Heart left ventricle (tissue), 16 donors: Measurements from ENCODE around the gene DOK3. TPM values are rescaled to one million over a fixed set of nuclear protein-coding genes. Genes with fewer than 3 reads are reported as not detected.
A peak's percentile ranks its signal among the peaks of the same experiment; 100 is the strongest.

ENCODE experiments used
- ATAC-seq, 4 donors: fragments of 200-7000 bp; cut with Tn5 transposase; one replicate each; pipeline ENCODE4 v1.9.1; 2020 to 2022; ENCODE audit warnings: moderate library complexity in 4 of 4, mild to moderate bottlenecking in 3 of 4, moderate number of reproducible peaks in 1 of 4
- DNase-seq, 5 donors: peaks; one replicate each; pipeline ENCODE4 v3.0.0-alpha.2; 2020
- H3K27ac ChIP-seq, 12 donors: fragments of 200-600 bp; sonication (generic) in 4 of 12; one replicate each; pipeline versions ENCODE4 v1.5.0 to v1.8.0; 2016 to 2022; ENCODE audit warnings: mild to moderate bottlenecking in 2 of 12
- H3K27me3 ChIP-seq, 9 donors: fragments of 200-600 bp; sonication (generic) in 2 of 9; one replicate each; pipeline versions ENCODE4 v1.5.1 to v1.8.0; 2016 to 2022; ENCODE audit warnings: mild to moderate bottlenecking in 3 of 9
- H3K36me3 ChIP-seq, 9 donors: fragments of 200-600 bp; sonication (generic) in 2 of 9; one replicate each; pipeline versions ENCODE4 v1.5.0 to v1.8.0; 2018 to 2022; ENCODE audit warnings: mild to moderate bottlenecking in 2 of 9
- H3K4me1 ChIP-seq, 12 donors: fragments of 200-600 bp; sonication (generic) in 4 of 12; one replicate each; pipeline versions ENCODE4 v1.5.0 to v1.8.0; 2016 to 2022; ENCODE audit warnings: mild to moderate bottlenecking in 3 of 12
- H3K4me3 ChIP-seq, 12 donors: fragments of 200-600 bp; sonication (generic) in 4 of 12; one replicate each; pipeline versions ENCODE4 v1.5.0 to v1.8.0; 2017 to 2022; ENCODE audit warnings: mild to moderate bottlenecking in 9 of 12, moderate library complexity in 4 of 12
- H3K9me3 ChIP-seq, 12 donors: fragments of 200-600 bp; sonication (generic) in 4 of 12; one replicate each; pipeline versions ENCODE4 v1.5.0 to v1.8.0; 2016 to 2022; ENCODE audit warnings: mild to moderate bottlenecking in 1 of 12
- POLR2A ChIP-seq, 2 donors: fragments of 450-650 bp; IDR thresholded peaks; one replicate each; pipeline ENCODE4 v1.6.1; 2017; ENCODE audit warnings: antibody characterized with exemption in 2 of 2, mild to moderate bottlenecking in 2 of 2, moderate library complexity in 2 of 2
- WGBS, 4 donors: extraction: QIAGEN DNeasy Blood & Tissue Kit in 2 of 4; methylation state at CpG; one replicate each; pipeline versions ENCODE4 v1.1.5 to v1.1.7; 2013 to 2018; 5-methylcytosine and 5-hydroxymethylcytosine counted together
- intact Hi-C, 10 donors: fragments of 100-400 bp; cut with DNase I; formaldehyde crosslinking; loops; one replicate each; pipeline versions ENCODE4 v1.11.1 to v1.14.2; 2022
- polyA plus RNA-seq, 2 donors: library from polyadenylated mRNA; stranded (reverse); fragments of 200-250 nt; gene quantifications; one replicate each; pipeline ENCODE4 v1.2.3, GENCODE V29; 2013
- total RNA-seq, 9 donors: library from RNA; depleted of rRNA in 2 of 9; stranded (reverse); fragments of >200 nt in 2 of 9; fragmentation: NEBNext Ultra II Directional in 3 of 9; extraction: Animal tissue kit (Norgen Biotek cat#: 25700) in 3 of 9; gene quantifications; one replicate each; pipeline versions ENCODE4 v1.1.0 to v1.2.4, GENCODE V29; 2016 to 2023
- TF ChIP-seq, protein P1 (sequence below), 12 donors: fragments of 200-600 bp; sonication (generic) in 4 of 12; IDR thresholded peaks; one replicate each; pipeline versions ENCODE4 v1.5.0 to v1.8.0; 2018 to 2022; ENCODE audit warnings: antibody characterized with exemption in 12 of 12, mild to moderate bottlenecking in 5 of 12
- donor health status: ischemic (EF 13 %, LVEDD 7.1; RV severe dilation, severe dysfunction).
- donor health status: healthy with polysubstance abuse.
- donor health status: DM: no; HTN: yes; CAD: no.
- donor health status: DM: no; HTN: no; CAD: no.
- donor health status: ischemic (EF 25% LVEDD 6.9; RV normal size, moderate dysfunction).
- donor health status: ischemic (EF 25% LVEDD 5.7; RV mildly dilated, moderate dysfunction).
- donor health status: healthy.
- donor health status: DM: yes; HTN: yes; CAD: no.
- donor health status: ischemic (EF 35%, LVEDD 5.7; RV mildly dilated, moderate dysfunction).
- donor health status: nonischemic (EF 11% LVEDD 7.7; RV severe dilation, severe dysfunction).
- donor health status: DM: yes; HTN: yes; CAD: no.
- donor health status: PGD.
- donor health status: ischemic (EF 29% LVEDD 5.4; RV normal size, mild dysfunction).
- donor health status: nonischemic (EF 23%, LVEDD 6.1; RV moderate dilation, normal function).

DOK3 gene
- total and polyA plus RNA-seq, 11 donors = 0.77 to 23.8 (median 2.7) TPM

DNA sequence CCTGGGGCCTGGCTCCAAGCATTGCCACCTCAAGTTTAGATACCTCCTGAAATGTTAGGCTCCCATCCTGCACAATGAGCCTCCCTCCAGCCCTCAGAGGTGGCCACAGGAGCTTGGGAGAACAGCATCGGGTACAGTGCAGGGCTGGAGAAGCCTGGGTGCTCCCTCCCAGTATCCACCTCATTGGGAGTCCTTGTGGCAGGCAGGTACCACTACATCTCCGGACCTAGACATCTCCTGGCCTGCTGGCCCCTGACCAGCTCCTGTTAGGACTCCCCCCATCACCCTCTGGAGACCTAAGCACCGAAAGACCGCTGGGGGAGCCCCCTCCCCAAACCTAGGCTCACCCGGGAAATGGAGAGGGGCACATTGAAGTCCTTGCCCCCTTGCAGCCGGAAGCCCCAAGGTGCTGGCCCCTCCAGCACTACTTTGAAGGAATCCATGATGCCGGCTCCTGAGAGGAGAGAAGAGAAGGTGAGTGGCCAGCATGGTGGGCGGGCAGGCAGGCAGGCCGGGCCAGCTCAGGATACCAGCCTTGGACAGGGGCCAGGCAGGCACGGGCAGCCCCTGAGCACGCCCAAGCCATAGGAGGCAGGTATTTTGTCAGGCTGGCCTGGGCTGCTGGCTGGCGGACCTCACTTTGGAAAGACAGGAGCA, 13.4 kb downstream of the DOK3 start:
- intact Hi-C loops = loop anchor here in 6 of 10 donors (2.0 to 5.0 kb wide), 5 partner anchors 17 to 104 kb away; no protein-coding TSS in a partner anchor
- ATAC-seq (no peak), DNase-seq (peak in 1 of 5 donors; percentile 65)
- peak overlapping the region; percentile 73 to 98 (median 95) for H3K27ac ChIP-seq
- peaks cover 0 to 35% (median 19%) of the 10 kb centered on the region in 9 donors for H3K36me3 ChIP-seq
- H3K4me3 ChIP-seq = peak overlapping the region; percentile 68 to 96 (median 78)
- H3K4me1 ChIP-seq = peaks cover 8 to 73% (median 59%) of the 10 kb centered on the region in 12 donors
- H3K9me3 ChIP-seq = no peaks in the 10 kb centered on the region
- 23 to 26% (median 26%) methylated on average over 5 to 12 of the region's 12 CpGs for WGBS, 4 donors
- no peaks in the 10 kb centered on the region for H3K27me3 ChIP-seq
- TF ChIP-seq, protein P1, sequence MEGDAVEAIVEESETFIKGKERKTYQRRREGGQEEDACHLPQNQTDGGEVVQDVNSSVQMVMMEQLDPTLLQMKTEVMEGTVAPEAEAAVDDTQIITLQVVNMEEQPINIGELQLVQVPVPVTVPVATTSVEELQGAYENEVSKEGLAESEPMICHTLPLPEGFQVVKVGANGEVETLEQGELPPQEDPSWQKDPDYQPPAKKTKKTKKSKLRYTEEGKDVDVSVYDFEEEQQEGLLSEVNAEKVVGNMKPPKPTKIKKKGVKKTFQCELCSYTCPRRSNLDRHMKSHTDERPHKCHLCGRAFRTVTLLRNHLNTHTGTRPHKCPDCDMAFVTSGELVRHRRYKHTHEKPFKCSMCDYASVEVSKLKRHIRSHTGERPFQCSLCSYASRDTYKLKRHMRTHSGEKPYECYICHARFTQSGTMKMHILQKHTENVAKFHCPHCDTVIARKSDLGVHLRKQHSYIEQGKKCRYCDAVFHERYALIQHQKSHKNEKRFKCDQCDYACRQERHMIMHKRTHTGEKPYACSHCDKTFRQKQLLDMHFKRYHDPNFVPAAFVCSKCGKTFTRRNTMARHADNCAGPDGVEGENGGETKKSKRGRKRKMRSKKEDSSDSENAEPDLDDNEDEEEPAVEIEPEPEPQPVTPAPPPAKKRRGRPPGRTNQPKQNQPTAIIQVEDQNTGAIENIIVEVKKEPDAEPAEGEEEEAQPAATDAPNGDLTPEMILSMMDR (IDR thresholded peaks at IDR 0.05) = peak in 3 of 12 donors; percentile 11 to 29 (median 11)
- TF ChIP-seq POLR2A (IDR thresholded peaks at IDR 0.05) = no peak

DNA sequence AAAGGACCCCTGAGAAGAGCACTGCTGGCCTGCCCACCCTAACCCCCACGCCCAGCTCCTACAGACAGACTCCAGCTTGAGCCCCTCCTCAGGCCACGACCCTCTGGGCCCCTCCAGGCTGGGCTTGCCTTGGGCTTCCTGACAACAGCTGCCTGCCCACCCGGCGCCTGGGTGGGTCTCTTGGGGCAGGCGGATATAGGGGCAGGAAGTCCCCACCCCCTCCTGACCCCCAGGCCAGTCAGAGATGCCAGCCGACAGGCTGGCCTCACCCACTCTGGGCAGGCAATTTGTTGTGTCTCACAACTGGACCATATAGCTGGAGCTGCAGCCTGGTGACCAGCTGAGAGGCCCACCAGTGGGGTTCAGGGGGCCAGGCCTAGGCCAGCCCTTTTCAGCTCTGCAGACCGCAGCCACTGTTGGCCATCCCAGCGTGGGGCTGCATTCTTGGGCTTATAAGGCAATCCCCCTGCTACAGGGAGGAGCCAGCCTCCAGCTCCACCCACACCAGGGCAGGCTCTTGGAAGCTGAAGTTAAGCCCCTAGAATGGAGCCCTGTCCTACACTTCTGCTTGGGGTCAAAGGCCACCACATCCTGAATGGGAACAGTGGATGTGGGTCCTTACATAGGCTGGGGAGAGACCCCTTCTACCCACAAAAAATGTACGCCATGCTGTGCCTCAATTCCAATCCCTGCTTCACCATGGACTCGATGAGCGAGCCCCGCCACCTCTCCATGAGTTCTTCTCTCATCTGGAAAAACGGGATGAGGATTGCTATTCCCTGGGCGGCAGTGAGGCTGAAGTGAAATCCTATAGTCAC, 14.2 kb downstream of the DOK3 start:
- ATAC-seq = peak; percentile 4 to 36 (median 14)
- peak; percentile 72 to 84 (median 78) for DNase-seq
- no peaks in the 10 kb centered on the region for H3K27me3 ChIP-seq
- no peaks in the 10 kb centered on the region for H3K9me3 ChIP-seq
- peak overlapping the region in 11 of 12 donors; percentile 87 to 98 (median 95) for H3K27ac ChIP-seq
- peaks cover 0 to 41% (median 26%) of the 10 kb centered on the region in 9 donors for H3K36me3 ChIP-seq
- TF ChIP-seq, protein P1 (IDR thresholded peaks at IDR 0.05) = no peak
- peak in 1 of 2 donors; percentile 15 for TF ChIP-seq POLR2A (IDR thresholded peaks at IDR 0.05)
- 58 to 73% (median 59%) methylated on average over 7 to 14 of the region's 14 CpGs for WGBS, 4 donors
- intact Hi-C loops = loop anchor here in 6 of 10 donors (2.0 to 5.0 kb wide), 5 partner anchors 17 to 103 kb away; no protein-coding TSS in a partner anchor
- peak overlapping the region in 10 of 12 donors; percentile 72 to 96 (median 78) for H3K4me3 ChIP-seq
- peaks cover 8 to 66% (median 53%) of the 10 kb centered on the region in 12 donors for H3K4me1 ChIP-seq

DNA sequence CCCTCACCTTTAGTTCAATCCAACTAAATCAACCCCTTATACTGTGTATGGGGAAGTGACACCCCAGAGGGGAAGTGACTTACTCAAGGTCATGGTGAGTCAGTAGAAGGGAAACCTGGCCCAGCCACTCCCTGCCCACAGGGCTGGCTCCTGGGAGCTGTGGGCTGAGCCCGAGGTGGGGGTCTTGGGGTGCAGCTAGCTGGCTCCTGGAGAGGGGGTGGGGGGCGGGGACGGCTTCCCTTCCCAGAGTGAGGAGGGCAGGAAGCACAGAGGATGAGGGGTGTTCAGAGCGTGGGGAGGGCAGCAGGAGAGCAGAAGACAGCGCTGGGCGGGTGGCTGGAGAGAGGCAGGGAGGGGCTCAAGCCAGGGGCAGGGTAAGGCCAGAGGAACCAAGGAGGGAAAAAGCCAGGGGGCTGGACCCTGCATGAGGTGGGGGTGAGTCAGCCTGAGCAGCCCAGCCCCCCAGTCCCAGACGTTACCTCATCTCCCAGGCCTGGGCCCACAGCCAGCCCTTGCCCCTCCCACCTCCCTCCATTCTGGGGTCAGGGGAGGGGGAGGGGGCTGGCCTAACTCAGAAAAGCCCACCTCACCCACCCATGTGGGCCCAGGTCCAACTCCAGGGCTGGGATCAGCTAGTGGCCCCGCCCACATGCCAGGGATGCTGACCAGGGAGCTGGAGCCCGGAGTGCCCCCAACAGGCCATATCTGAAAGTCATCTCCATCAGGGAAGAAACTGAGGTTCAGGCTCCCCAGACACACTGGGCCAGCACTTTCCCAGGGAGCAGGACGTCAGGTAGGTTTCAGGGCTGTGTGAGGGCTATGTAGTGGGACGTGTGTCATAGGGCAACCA, 15.1 kb downstream of the DOK3 start:
- 54 to 62% (median 58%) methylated on average over 8 to 11 of the region's 11 CpGs for WGBS, 4 donors
- H3K4me1 ChIP-seq = peaks cover 8 to 62% (median 52%) of the 10 kb centered on the region in 12 donors
- DNase-seq (peak; percentile 71 to 87 (median 83)), ATAC-seq (peak in 3 of 4 donors; percentile 18 to 44 (median 31))
- H3K4me3 ChIP-seq = peak overlapping the region in 9 of 12 donors; percentile 31 to 96 (median 78)
- TF ChIP-seq, protein P1 (IDR thresholded peaks at IDR 0.05) = peak in 7 of 12 donors; percentile 12 to 40 (median 21)
- no peak for TF ChIP-seq POLR2A (IDR thresholded peaks at IDR 0.05)
- peak overlapping the region in 11 of 12 donors; percentile 21 to 98 (median 95) for H3K27ac ChIP-seq
- intact Hi-C loops = loop anchor here in 3 of 10 donors (5.0 kb wide), 2 partner anchors 37 to 102 kb away; no protein-coding TSS in a partner anchor
- peaks cover 0 to 49% (median 34%) of the 10 kb centered on the region in 9 donors for H3K36me3 ChIP-seq
- no peaks in the 10 kb centered on the region for H3K9me3 ChIP-seq
- no peaks in the 10 kb centered on the region for H3K27me3 ChIP-seq
